ENCODE measurements around the gene CRACR2A.

GRCh38 chr12:3578557-3578956, 174.4 kb downstream of the CRACR2A start:
- TF ChIP-seq TAF1 (IDR thresholded peaks at IDR 0.05; ENCODE audit: low read depth, low read length) (no peak), POLR2A (IDR thresholded peaks at IDR 0.05; ENCODE audit: low read depth, low read length) (no peak)
